ENCODE results near the gene POLD2.

DNA sequence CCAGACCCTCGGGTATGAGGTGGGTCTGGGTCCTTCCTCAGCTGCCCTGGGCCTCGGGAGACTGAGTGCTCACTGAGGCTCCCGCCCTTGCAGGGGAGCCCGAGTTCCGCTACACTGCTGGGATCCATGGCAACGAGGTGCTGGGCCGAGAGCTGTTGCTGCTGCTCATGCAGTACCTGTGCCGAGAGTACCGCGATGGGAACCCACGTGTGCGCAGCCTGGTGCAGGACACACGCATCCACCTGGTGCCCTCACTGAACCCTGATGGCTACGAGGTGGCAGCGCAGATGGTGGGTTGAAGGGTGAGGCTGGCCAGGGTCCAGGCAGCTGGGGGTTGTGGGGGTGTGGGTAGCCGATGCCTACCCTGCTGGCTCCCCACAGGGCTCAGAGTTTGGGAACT lies 11.6 kb downstream of the POLD2 start:
- TF ChIP-seq, protein P1, sequence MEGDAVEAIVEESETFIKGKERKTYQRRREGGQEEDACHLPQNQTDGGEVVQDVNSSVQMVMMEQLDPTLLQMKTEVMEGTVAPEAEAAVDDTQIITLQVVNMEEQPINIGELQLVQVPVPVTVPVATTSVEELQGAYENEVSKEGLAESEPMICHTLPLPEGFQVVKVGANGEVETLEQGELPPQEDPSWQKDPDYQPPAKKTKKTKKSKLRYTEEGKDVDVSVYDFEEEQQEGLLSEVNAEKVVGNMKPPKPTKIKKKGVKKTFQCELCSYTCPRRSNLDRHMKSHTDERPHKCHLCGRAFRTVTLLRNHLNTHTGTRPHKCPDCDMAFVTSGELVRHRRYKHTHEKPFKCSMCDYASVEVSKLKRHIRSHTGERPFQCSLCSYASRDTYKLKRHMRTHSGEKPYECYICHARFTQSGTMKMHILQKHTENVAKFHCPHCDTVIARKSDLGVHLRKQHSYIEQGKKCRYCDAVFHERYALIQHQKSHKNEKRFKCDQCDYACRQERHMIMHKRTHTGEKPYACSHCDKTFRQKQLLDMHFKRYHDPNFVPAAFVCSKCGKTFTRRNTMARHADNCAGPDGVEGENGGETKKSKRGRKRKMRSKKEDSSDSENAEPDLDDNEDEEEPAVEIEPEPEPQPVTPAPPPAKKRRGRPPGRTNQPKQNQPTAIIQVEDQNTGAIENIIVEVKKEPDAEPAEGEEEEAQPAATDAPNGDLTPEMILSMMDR (IDR thresholded peaks at IDR 0.05; ENCODE audit: low read depth, low read length, poor library complexity, severe bottlenecking): no peak
- no peak for TF ChIP-seq EZH2phosphoT487 (IDR thresholded peaks at IDR 0.05; ENCODE audit: borderline replicate concordance, low read length)

All from DOHH2 (cell line).